HG02763 (cell line): ENCODE data around the gene GHR.
A peak's percentile ranks its signal among the peaks of the same experiment; 100 is the strongest.
"Not testable (repeated sequence)": the region's sequence is repeated elsewhere in the genome, so short reads cannot be mapped to it uniquely, and the experiment has no call there.

ENCODE experiments used
- ATAC-seq: cut with Tn5 transposase; IDR thresholded peaks from one replicate; pipeline ENCODE4 v1.9.1; 2021; ENCODE audit warnings: mild to moderate bottlenecking, moderate library complexity; ENCODE audit not compliant: unreplicated experiment

Gene GHR

DNA sequence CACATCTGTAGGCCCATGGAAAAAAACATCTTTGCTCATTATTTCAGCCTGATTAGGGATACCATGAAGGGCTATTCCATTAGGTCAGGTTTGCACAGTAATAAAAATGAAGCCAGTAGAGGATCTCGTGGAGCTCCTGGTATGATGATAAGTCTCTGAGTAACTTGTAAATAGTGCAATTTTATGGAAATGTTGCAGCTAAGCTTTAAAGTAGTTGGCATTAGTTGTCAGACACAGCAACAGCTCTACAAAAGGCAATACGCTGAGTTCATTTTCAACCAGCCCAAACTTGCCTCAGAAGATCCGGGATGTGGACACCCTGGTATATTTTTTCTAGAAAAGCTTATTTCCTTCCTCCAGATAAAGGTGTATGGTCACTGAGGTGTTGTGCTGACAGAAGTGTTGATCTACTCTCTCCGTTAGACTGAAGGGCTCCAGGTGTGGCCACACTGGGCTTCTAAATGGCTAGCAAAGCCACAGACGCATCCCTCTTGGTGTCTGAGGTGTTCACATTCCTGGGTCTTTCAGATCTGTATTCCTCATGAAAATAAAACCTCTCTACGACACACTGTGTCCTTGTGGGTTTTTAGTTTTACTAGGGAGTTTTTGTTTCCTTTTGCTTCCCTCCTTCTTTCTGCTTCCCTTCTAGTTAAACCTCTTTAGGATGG, 141.6 kb downstream of the GHR start:
- ATAC-seq = no peak

DNA sequence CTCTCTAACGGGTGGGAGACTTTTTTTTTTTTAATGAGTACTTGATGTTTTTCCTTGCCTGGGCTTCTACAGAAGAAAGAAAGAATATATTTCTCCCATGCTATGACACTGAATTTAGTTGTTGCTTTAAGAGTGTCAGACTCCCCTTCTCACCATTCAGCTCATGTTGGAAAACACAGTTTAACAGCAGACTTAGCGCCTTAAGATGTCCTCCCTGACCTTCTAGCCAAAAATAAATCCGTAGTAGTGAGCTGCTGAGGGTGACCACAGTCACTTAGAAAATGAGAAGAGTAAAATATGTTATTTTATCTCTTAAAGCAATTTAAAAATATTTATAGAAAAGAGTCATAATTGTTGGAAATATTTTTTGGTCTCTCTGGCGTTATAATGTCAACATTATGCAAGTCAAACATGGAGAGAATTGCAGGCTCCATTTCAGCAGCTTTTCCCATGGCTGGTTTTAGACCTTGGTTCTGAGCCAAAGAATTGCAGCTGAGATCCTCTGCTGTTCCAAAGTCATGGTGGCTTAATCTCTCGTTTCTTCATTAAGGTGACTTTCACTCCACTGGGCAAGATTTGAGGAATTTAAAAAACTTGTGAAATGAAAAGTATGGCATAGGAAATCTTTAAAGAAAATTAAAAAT, 143.5 kb downstream of the GHR start:
- no peak for ATAC-seq

DNA sequence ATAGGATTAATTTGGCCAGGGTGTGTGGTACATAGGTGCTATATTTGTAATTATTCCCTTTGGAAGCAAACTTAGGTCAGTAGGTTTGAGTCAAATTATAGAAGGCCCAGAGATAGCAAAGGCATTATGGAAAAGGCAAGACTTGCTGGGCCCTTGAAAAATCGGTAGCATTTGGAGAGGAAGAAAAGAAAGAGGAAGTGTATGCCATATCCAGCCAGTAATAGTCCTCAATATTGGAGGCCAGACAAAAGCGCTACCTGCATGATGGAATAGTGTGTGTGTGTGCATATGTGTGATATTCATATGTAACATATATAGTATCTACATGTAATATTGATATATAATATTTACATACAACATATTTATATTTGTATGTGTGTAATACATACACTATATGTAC, 146.1 kb downstream of the GHR start:
- ATAC-seq = no peak

DNA sequence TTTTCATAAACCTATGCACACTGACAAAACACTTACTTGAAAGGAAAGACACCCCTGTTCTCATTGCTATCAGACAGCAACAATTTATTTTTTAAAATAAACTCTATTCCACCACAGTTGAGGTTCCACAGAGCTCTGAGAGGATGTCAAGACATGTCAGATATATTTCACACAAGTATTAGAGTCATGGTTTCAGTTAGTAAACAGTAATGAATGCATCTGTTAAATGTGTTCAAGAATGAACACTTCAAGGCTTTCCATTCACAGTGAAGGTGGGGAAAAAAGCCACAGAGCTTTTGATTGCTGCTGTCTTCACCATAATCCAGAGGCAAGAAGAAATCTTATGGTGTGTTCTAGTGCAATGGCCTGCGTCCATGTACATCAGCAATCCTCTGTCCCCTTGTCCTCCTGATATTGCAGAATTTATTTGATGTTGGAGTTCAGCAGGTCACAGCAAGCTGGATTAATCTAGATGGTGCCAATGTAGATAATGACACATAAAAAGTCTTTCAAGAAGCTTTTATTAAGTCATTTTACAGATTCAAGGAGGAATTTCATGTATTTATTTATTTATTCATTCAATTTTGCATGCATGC, 146.8 kb downstream of the GHR start:
- ATAC-seq = no peak

DNA sequence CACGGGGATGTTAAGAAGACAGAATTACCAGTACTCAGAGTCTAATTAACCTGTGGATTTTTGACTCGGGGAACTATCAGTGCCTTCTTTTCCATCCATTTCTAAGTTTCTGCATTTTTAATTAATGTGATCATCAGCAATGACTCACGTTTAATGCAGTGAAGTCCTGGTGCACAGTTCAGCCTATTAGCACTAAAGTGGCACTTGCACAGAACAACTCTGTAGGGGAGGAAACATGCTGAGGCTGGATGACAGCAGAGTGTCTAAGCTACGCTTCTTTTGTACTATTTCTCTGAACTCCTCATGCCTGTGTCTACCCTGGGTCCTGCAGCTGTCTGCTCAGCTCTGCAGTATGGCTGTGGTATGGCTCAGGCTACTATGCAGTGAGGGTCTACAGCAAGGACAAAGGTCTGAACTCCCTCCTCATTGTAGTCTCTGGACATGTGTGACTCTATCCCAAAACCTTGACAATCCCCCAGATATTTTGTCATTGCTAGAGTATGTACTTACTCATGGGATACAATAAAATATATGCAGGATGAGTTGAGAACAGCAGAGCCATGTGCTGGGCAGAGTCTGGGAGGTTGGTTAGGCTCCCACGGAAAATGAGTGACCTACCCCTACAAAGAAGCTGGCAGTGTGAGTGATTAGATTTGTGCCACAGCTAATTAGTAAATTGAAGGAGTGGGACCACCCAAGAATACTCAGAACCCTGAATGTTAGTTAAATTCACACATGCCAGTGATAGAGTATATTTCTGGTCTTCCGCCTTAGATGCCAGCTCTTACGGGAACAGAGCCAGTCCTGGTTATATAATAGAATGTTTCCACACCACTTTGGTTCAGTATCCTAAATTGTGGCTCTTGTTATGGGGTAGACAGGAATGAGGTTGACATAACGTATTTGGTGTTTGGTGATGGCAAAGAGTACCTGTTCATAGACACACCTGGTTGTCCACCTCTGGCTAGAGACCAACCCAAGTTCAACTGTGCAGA, 148.0 kb downstream of the GHR start:
- ATAC-seq = no peak

DNA sequence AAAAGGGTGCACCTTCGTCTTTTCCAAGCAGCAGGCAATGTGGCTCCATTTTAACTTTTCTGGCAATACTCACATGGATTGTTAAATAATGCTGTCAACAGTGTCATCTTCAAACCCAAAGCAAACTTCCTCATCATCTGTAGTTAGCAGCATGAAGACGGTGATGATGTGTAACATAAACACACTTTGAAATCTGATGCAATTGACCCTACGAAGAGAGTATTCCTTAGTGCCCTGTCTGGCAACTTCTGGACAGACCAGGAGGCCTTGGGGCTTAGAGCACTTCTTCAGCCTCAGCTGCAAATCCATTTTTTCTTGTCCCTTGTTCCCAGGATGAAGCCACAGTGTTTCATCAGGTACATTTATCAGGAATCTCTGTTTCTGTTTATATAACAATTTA, 149.1 kb downstream of the GHR start:
- no peak for ATAC-seq

DNA sequence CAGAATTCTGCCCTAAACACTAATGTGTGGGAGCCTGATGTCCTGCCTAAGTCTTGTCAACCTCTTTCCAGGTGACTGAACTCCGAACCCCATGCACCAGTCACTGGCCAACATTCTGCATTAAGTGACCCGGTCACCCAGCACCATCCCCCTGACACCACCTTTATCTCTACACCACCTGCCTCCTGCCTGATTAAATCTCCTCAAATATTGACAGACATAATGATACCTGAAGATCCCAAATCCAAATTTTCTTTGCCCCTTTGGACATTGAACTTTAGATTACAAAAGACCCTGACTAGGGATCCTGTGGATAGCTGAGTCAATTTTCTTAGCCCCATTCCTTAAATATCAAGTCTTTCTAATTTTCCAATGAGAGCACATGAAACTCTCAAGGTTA, 150.1 kb downstream of the GHR start:
- ATAC-seq = no peak

DNA sequence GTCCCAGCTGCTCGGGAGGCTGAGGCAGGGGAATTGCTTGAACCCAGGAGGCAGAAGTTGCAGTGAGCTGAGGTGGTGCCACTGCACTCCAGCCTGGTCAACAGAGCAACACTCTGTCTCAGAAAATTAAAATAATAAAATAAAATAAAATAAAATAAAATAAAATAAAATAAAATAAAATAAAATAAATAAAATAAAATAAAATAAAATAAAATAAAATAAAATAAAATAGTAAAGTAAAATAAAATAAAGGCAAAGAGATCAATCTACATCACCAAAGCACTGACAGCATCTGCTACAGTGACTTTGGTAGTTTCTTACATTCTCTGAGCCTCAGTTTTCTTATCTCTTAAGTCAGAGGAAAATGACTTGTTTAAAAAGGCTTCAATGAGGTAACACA, 152.7 kb downstream of the GHR start:
- not testable (repeated sequence) for ATAC-seq

DNA sequence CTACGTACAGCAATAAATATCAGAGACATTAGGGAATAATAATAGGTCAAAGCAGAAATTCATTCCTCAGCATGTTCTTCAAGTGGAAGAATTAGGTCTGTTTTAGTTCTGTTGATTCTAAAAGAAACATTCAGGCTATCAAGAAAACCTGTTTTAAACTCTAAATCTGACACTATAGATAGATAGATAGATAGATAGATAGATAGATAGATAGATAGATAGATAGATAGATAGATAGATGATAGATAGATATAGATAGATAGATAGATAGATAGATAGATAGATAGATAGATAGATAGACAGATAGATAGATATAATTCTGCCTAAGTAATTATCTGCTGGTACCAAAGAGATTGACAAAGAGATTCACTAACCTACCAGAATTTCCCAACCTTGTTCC, 155.7 kb downstream of the GHR start:
- ATAC-seq = not testable (repeated sequence)

DNA sequence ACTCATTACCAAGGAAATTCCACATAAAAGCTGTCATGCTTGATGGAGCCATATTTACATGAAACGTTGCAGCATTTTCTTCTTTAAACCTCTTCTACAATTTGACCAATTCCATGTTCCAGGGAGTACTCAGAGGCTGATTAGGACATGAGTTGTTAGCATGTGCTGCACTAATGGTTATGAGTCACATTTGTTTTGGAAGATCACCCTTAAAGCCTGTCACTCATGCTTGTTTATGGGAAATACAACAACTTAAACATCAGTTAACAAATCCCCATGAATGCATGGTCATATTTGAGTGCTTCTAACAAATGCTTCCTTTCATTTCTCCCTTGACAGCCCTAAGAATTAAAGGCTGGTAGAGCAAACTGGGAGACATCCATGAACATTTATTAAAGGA, 156.1 kb downstream of the GHR start:
- ATAC-seq = no peak

DNA sequence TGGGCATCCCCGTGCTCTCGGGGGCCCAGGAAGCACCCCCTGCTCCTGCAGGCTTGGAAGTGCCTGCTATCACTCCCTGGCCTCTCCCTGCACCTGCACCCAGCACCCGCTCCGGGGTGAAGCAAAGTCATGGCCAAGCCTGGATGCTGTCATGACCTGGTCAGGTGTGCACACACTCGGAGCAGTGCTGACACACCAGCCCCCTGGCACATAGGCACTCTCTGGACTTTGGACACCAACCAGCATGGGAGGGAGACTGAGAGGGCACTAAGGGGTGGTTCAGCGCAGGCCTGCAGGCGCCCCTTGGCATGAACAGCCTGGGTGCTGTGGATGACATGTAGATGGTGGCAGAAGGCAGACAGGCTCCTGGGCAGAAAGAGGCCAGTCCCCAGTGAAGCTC, 158.6 kb downstream of the GHR start:
- no peak for ATAC-seq

DNA sequence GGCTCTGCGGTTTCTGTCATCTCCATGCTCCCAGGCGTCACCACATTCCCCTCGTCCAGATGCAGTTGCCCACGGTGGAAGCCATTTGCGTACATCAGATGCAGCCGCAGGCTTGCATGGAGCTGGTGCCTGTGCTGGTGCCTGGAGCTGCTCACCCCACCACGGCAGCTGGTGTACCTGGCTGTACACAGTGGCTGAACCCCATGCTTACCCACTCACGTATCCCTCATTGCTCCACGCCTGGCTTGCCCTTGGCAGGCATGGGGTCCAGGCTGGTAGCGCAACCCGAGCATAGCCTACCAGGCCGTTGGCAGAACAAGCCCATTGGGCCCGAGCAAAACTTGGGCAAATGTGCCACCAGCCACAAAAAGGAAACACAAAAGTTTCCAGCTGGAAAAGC, 159.5 kb downstream of the GHR start:
- ATAC-seq = no peak

DNA sequence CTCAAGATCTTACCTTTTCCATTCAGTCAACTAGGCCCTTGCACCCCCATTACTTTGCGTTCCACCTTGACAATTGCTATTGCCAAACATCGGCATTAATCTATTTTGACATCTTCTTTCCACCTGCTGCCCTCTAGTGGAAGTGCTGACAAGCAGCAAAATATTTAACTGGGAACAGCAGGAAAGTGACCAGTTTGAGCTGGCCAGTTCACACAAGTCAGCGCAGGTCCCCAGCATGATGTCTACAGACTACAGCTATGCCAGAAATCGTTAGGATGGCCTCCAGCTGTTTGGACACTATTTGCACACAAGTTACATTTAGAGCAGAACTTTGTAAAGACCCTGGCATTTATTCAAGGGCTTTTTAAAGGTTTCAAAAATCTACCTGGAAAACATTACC, 160.1 kb downstream of the GHR start:
- peak; percentile 67 for ATAC-seq

DNA sequence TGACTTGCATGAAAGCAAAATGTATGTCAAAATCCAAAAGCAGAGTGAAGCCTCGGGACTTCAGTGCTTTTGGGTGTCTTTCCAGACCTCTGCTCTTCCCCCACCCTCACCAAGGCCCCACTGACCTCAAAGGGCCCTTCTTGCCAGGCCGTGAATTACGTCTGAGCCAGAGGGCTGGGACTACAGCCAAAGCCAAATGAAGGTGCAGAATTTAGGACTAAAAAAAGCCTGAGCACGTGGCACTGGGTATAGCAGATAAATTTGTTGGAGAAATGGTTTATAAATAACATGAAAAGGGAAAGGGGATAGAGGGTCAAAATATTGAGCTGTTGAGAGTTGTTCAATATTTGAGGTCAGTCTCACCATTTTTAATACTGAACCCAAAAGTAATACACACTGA, 163.4 kb downstream of the GHR start:
- ATAC-seq = no peak

DNA sequence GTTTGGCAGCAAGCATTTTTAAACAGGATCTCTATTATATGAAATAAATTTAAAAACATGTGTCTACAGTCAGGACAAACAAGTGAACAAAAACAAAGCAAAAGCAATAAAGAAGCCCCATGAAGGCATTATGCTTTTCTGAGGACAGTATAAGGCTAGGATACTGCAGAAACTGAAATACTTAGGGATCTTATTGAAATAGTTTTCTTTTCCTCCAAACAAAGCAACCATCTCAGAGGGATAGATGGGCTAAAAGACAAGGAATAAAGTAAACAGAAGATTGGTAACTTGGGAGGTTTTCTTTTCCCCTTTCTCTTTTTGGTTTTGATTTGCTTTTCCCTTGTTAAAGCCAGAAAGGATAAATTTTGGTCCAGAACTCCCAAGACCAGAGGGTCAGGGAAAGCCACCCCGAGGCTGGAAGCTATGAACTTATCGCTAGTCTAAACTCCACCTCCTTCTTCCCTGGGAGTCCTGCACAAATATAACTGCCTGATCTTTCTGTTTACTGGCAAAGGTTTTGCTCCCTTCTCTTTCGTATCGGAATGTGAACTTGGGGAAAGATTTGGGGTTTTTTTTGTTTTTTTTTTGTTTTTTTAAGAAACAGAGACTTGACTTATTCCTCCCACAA, 164.0 kb downstream of the GHR start:
- ATAC-seq = no peak

DNA sequence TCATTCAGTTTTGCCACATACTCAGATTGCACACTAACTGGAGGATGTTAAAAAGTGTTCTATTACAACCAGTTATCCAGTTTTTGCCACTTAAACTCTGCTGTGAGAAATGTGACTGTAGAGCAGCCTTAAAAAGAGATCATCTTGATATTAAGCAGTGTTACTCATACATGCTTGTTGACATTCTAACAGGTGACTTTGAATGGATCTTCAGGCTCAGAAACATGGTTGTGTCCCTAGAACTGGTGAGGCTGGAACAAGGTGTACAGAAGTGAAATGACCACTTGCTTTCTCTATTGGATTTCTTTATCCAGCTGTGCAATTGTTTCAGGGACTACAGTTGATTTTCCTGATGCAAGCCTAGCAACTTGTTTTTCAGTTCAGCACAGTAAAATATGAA, 167.3 kb downstream of the GHR start:
- ATAC-seq = no peak

DNA sequence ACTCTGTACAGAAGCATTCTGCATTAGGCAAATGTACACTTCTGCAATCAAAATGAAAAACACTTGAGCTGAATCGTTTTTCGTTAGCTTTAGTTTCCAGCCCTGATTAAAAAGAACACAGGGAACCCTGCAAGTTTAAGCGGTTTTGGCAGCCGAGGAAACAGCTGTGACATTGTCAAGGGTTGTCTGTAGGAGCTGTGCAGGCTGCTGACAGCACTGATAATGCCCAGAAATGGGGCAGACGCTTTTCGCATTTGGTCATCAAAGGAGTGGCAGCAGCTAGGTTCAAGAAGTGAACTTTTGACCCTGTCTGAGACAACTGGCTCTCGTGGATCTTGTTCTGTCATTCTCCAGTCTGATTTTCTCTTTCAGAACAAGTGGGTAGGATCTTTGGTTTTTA, 167.8 kb downstream of the GHR start:
- no peak for ATAC-seq

DNA sequence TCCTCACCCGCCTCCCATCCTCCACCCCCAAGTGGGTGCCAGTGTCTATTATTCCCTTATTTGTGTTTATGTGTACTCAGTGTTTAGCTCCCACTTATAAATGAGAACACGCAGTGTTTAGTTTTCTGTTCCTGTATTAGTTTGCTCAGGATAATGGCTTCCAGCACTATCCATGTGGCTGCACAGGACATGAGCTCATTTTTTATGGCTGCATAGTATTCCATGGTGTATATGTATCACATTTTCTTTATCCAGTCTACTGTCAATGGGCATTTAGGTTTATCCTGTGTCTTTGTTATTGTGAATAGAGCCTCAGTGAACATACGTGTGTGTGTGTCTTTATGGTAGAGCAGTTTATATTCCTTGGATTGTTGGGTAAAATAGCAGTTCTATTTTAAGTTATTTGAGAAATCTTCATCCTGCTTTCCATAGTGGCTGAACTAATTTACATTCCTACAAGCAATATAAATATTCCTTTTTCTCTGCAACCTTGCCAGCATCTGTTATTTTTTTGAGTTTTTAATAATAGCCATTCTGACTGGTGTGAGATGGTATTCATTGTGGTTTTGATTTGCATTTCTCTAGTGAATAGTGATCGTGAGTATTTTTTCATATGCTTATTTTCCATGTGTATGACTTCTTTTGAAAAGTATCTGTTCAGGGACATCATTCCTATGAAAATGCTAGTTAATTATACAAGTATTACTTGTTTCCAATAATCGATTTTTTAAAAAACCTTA, 169.3 kb downstream of the GHR start:
- ATAC-seq = no peak

DNA sequence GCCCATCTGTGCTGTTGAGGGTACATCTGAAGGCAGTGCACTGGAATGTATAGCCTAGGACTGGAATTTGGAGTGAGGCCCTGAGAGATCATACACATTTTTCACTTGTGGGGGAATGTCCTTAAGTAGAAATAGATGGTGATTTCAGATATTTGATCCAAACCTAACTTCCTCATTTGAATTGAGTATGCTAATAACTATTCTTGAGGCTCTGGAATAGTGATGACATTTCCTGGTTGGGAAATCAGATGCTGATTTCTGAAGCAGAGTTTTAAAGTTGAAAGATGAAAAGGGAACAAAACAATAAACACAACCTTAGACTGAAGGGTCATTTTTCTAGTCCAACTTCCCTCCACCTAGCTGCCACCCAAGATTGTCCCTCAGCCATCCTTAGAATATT, 170.4 kb downstream of the GHR start:
- no peak for ATAC-seq

DNA sequence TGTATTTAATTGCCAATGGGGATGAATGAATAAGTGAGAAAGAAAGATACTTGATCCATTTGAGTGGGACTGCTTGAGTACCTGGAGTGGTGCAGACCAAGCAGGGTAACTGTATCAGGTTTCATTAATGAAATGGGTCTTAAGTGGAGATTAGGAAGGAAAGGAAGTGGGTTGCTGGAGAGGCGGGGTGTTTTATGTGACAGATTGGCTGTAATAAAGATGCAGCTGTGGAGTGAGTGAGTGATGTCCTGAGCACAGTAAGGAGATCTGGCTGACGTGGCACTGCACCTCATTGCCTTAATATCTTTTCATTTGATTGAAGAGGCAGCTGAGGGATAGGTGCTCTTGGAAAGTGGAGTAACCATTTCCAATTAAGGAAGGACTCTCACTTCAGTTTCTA, 172.4 kb downstream of the GHR start:
- ATAC-seq = no peak
